AG09309 (cell line): Measurements from ENCODE around the gene PRR12.

Source experiments
- DNase-seq: peaks from one replicate; pipeline ENCODE4 v3.0.0-alpha.2; 2010; ENCODE audit warnings: low read depth
- H3K4me3 ChIP-seq: 2 replicates; pipeline ENCODE4 v1.5.1; 2011; ENCODE audit warnings: mild to moderate bottlenecking, low read depth, low read length, moderate library complexity; ENCODE audit not compliant: control insufficient read depth
- CTCF ChIP-seq: IDR thresholded peaks from 2 replicates; pipeline ENCODE4 v1.5.1; 2011; ENCODE audit warnings: mild to moderate bottlenecking, low read depth, low read length, inconsistent platforms; ENCODE audit not compliant: insufficient read depth, control insufficient read depth; ENCODE audit errors: missing control alignments

PRR12 gene

GRCh38 chr19:49666120-49666444 is 75.1 kb downstream of the PRR12 start:
- peak overlapping the region; percentile 88 for H3K4me3 ChIP-seq
- no peak for DNase-seq
- peak; percentile 18 for TF ChIP-seq CTCF

- no peak overlapping the region for H3K4me3 ChIP-seq
- TF ChIP-seq CTCF = no peak
- no peak for DNase-seq
These were observed 76.5 kb downstream of the PRR12 start for GRCh38 chr19:49667473-49667872.

GRCh38 chr19:49669516-49669915 is 78.5 kb downstream of the PRR12 start:
- no peak for DNase-seq
- TF ChIP-seq CTCF = no peak
- H3K4me3 ChIP-seq = no peak overlapping the region

- no peak for DNase-seq
- no peak overlapping the region for H3K4me3 ChIP-seq
- peak; percentile 95 for TF ChIP-seq CTCF
These were observed 81.3 kb downstream of the PRR12 start for GRCh38 chr19:49672131-49672919.
